Kidney (tissue), 14 donors: ENCODE data around the gene FBXL2. TPM values are rescaled to one million over a fixed set of nuclear protein-coding genes. Genes with fewer than 3 reads are reported as not detected.

Experiments used
- DNase-seq, 5 donors: peaks; one replicate each; pipeline ENCODE4 v3.0.0-alpha.2; 2013 to 2020
- FAIRE-seq: peaks from 2 replicates; lab custom pipeline; 2012; peaks lifted over from hg19 to GRCh38; lab: Jason Lieb, UNC
- H3K27ac ChIP-seq, 2 donors: one replicate each; pipeline ENCODE4 v1.7.0; 2013; ENCODE audit warnings: low read depth in 2 of 2, low read length in 2 of 2, inconsistent platforms in 1 of 2
- H3K27me3 ChIP-seq: one replicate; pipeline ENCODE4 v1.7.1; 2013; ENCODE audit warnings: low read length, inconsistent platforms; ENCODE audit not compliant: control insufficient read depth, insufficient read depth
- H3K36me3 ChIP-seq, 3 donors: one replicate each; pipeline versions ENCODE4 v1.7.0 to v1.7.1; 2013; ENCODE audit warnings: low read length in 3 of 3, control low read depth in 1 of 3, inconsistent platforms in 1 of 3; ENCODE audit not compliant: insufficient read depth in 3 of 3, control insufficient read depth in 2 of 3
- H3K4me1 ChIP-seq, 3 donors: one replicate each; pipeline versions ENCODE4 v1.7.0 to v1.7.1; 2013; ENCODE audit warnings: low read length in 3 of 3, inconsistent platforms in 1 of 3, low read depth in 1 of 3; ENCODE audit not compliant: control insufficient read depth in 2 of 3, insufficient read depth in 2 of 3
- H3K4me3 ChIP-seq, 3 donors: one replicate each; pipeline versions ENCODE4 v1.7.0 to v1.8.1; 2013; ENCODE audit warnings: low read length in 3 of 3, control low read depth in 1 of 3, inconsistent platforms in 1 of 3
- H3K9ac ChIP-seq, 3 donors: one replicate each; pipeline versions ENCODE4 v1.7.0 to v1.7.1; 2013; ENCODE audit warnings: low read length in 3 of 3, control low read depth in 1 of 3, inconsistent platforms in 1 of 3
- H3K9me3 ChIP-seq, 3 donors: one replicate each; pipeline versions ENCODE4 v1.7.0 to v1.7.1; 2013; ENCODE audit warnings: low read length in 3 of 3, control low read depth in 1 of 3, inconsistent platforms in 1 of 3; ENCODE audit not compliant: control insufficient read depth in 2 of 3, insufficient read depth in 1 of 3
- intact Hi-C: fragments of 100-400 bp; cut with DNase I; formaldehyde crosslinking; loops from one replicate; pipeline ENCODE4 v1.11.1; 2022
- polyA plus RNA-seq: library from polyadenylated mRNA; stranded (reverse); fragments of 350-450 nt; fragmentation: Illumina TruSeq; extraction: RNeasy Lipid Tissue Mini Kit (QIAGEN cat#74804); gene quantifications from one replicate; pipeline ENCODE4 v1.2.3, GENCODE V29; 2014; ENCODE audit warnings: low read depth, low replicate concordance; ENCODE audit not compliant: insufficient read depth
- total RNA-seq: library from RNA; stranded (reverse); fragmentation: NEBNext Ultra II Directional; extraction: Animal tissue kit (Norgen Biotek cat#: 25700); gene quantifications from one replicate; pipeline ENCODE4 v1.2.1, GENCODE V29; 2021
- TF ChIP-seq, protein P1 (sequence below): IDR thresholded peaks from 3 replicates; pipeline ENCODE4 v1.5.1; 2012; ENCODE audit warnings: mild to moderate bottlenecking, moderate library complexity, borderline replicate concordance; ENCODE audit not compliant: insufficient read depth; ENCODE audit errors: extremely low read depth
- donor health status: control.
- donor health status: control.
- donor health status: control.
- donor health status: control.
- donor health status: control.
- donor health status: DM: yes; HTN: yes; CAD: no.
- donor health status: Normal renal cell carcinoma (clear cell type).

The FBXL2 gene
- total and polyA plus RNA-seq, 2 donors from 2014 or later: 10.8 to 18.3 TPM

DNA sequence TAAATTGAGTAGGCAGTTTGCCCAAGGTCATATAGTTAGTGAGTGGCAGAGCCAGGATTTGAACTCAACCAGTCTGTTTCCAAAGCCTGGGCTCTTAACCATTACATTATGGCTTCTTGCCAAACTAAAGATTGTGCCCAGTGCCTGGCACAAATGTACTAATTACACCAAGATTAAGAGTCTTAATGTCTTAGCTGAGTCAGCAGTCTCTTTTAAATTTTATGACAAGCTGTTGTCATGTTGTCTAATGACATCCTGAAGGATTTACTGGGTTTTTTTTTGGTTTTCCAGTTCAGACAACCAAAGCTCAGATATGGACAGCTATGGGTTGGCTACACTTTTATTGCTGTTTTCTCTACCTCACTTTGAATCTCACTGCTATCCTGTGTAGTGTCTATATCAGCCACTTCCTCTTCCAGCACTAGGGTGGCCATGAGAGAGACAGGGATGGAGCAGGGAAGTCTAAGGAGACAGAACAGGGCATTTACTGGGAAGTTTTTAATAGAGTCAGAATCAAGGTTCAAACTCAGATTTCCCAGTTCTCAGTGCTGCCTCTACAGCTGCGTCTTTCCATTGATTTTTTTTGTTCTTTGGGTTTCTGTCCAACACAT lies 10.5 kb downstream of the FBXL2 start:
- TF ChIP-seq, protein P1, sequence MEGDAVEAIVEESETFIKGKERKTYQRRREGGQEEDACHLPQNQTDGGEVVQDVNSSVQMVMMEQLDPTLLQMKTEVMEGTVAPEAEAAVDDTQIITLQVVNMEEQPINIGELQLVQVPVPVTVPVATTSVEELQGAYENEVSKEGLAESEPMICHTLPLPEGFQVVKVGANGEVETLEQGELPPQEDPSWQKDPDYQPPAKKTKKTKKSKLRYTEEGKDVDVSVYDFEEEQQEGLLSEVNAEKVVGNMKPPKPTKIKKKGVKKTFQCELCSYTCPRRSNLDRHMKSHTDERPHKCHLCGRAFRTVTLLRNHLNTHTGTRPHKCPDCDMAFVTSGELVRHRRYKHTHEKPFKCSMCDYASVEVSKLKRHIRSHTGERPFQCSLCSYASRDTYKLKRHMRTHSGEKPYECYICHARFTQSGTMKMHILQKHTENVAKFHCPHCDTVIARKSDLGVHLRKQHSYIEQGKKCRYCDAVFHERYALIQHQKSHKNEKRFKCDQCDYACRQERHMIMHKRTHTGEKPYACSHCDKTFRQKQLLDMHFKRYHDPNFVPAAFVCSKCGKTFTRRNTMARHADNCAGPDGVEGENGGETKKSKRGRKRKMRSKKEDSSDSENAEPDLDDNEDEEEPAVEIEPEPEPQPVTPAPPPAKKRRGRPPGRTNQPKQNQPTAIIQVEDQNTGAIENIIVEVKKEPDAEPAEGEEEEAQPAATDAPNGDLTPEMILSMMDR: no peak
- DNase-seq (no peak), FAIRE-seq (no peak)
- Histone ChIP-seq H3K27me3 (no peaks in the 10 kb centered on the region), H3K27ac (no peak overlapping the region), H3K9me3 (peaks cover 0 to 5% (median 0%) of the 10 kb centered on the region in 3 donors), H3K4me1 (no peaks in the 10 kb centered on the region), H3K4me3 (no peak overlapping the region), H3K36me3 (no peaks in the 10 kb centered on the region), H3K9ac (no peak overlapping the region)
- intact Hi-C loops: no loop called here

DNA sequence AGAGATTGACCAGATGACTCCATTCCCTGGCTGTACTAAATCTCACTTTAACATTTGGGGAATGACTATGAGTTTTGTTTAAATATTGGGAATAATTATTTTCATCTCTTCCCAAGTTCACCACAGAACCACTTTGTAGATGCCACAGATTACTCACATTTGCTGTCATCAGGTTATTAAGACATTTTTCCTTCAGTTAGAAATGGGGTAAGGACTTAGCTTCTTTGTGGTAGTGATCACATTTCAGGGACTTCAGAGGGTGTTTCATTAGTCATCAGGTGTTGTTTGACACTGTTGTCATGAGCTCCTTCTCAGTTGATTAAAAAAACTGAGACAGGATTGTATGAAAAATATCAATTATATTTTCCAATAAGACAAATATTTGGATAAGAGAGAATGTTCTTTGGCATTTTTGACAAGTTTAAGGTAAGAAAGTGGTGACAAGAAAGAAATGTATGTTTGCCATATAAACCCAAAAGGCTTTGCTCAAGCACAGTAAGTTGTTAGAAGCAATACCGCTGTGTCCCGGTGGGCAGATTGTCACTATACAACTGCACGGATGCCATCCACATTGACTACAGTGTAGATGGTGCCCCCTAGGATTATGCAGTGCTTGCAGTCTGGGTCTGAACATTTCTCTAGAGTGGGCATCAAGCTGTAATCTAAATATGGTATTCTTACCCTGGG lies 22.3 kb downstream of the FBXL2 start:
- Histone ChIP-seq H3K4me3 (no peak overlapping the region), H3K9ac (no peak overlapping the region)
- no peak for FAIRE-seq

DNA sequence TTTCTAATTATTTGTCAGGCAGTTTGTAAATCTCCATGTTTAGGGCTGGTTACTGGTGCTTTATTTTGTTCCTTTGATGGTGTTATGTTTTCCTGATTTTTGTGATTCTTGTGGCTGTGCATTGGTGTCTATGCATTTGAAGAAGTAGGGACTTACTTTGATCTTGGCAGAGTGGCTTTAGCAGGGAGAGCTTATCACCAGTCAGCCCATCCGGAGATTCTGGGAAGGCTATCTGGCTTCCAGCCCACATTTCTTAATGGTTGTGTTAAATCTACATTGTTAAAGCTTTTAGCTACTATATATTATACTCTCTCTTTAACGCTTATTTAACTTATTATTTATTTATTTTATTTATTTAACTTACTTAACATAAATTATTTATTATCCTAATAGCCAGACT lies 35.1 kb downstream of the FBXL2 start:
- FAIRE-seq: no peak
- intact Hi-C loops: no loop called here
- no peaks in the 10 kb centered on the region for H3K27me3 ChIP-seq

More for the DNA sequence above, 22.3 kb downstream of the FBXL2 start:
- H3K27ac ChIP-seq: no peak overlapping the region
- no peaks in the 10 kb centered on the region for H3K9me3 ChIP-seq
- no peak for DNase-seq
- TF ChIP-seq, protein P1: no peak
- H3K27me3 ChIP-seq: no peaks in the 10 kb centered on the region
- H3K36me3 ChIP-seq: no peaks in the 10 kb centered on the region
- intact Hi-C loops: no loop called here
- no peaks in the 10 kb centered on the region for H3K4me1 ChIP-seq

More for the DNA sequence above, 35.1 kb downstream of the FBXL2 start:
- no peak overlapping the region for H3K4me3 ChIP-seq
- DNase-seq: no peak
- no peaks in the 10 kb centered on the region for H3K4me1 ChIP-seq
- TF ChIP-seq, protein P1: no peak
- no peak overlapping the region for H3K27ac ChIP-seq
- H3K36me3 ChIP-seq: no peaks in the 10 kb centered on the region
- peaks cover 0 to 4% (median 0%) of the 10 kb centered on the region in 3 donors for H3K9me3 ChIP-seq
- no peak overlapping the region for H3K9ac ChIP-seq
